WERI-Rb-1 (cell line): ENCODE data around the gene SSTR1.

Experiments used
- DNase-seq: peaks from one replicate; pipeline ENCODE4 v3.0.0-alpha.2; 2020
- H3K27ac ChIP-seq: fragments of 250-450 bp; sonication (Bioruptor Pico); 2 replicates; pipeline ENCODE4 v1.5.1; 2020; ENCODE audit warnings: mild to moderate bottlenecking, moderate library complexity
- H3K27me3 ChIP-seq: fragments of 250-450 bp; sonication (Bioruptor Pico); 2 replicates; pipeline ENCODE4 v1.5.1; 2021; ENCODE audit warnings: mild to moderate bottlenecking, low read depth, moderate library complexity; ENCODE audit not compliant: insufficient read depth, severe bottlenecking
- H3K36me3 ChIP-seq: fragments of 250-450 bp; sonication (Bioruptor Pico); 2 replicates; pipeline ENCODE4 v1.5.1; 2020; ENCODE audit warnings: mild to moderate bottlenecking, moderate library complexity
- H3K4me3 ChIP-seq: 2 replicates; pipeline ENCODE4 v1.5.1; 2011; ENCODE audit warnings: low read depth, mild to moderate bottlenecking, control low read depth, low read length
- H3K9me3 ChIP-seq: fragments of 250-450 bp; sonication (Bioruptor Pico); 2 replicates; pipeline ENCODE4 v1.5.1; 2021; ENCODE audit warnings: mild to moderate bottlenecking, moderate library complexity; ENCODE audit not compliant: severe bottlenecking
- CTCF ChIP-seq: IDR thresholded peaks from 2 replicates; pipeline ENCODE4 v1.5.1; 2011; ENCODE audit warnings: low read depth, mild to moderate bottlenecking, control low read depth, inconsistent platforms, low read length

Gene SSTR1

GRCh38 chr14:38207736-38208617, at the start of gene SSTR1:
SSTR1 (plus strand) TSS chr14:38207904; CDS start chr14:38209390, 1,486 bp downstream.
- TF ChIP-seq CTCF = no peak
- H3K36me3 ChIP-seq = no peaks in the 10 kb centered on the region
- peak; percentile 16 for DNase-seq
- peaks cover 14% of the 10 kb centered on the region for H3K9me3 ChIP-seq
- H3K27me3 ChIP-seq = peaks cover 48% of the 10 kb centered on the region
- peak within 1 kb of the TSS; percentile 43 for H3K4me3 ChIP-seq
- no peak within 1 kb of the TSS for H3K27ac ChIP-seq

GRCh38 chr14:38158468-38158867, 49.2 kb upstream of the SSTR1 start:
- TF ChIP-seq CTCF = no peak
- no peaks in the 10 kb centered on the region for H3K36me3 ChIP-seq
- no peak overlapping the region for H3K4me3 ChIP-seq
- H3K9me3 ChIP-seq = no peaks in the 10 kb centered on the region
- H3K27me3 ChIP-seq = no peaks in the 10 kb centered on the region
- DNase-seq = no peak
- H3K27ac ChIP-seq = no peak overlapping the region

GRCh38 chr14:38168416-38168815, 39.3 kb upstream of the SSTR1 start:
- no peak for TF ChIP-seq CTCF
- H3K4me3 ChIP-seq = no peak overlapping the region
- H3K27me3 ChIP-seq = no peaks in the 10 kb centered on the region
- no peak for DNase-seq
- no peaks in the 10 kb centered on the region for H3K9me3 ChIP-seq
- H3K27ac ChIP-seq = no peak overlapping the region
- no peaks in the 10 kb centered on the region for H3K36me3 ChIP-seq

DNA sequence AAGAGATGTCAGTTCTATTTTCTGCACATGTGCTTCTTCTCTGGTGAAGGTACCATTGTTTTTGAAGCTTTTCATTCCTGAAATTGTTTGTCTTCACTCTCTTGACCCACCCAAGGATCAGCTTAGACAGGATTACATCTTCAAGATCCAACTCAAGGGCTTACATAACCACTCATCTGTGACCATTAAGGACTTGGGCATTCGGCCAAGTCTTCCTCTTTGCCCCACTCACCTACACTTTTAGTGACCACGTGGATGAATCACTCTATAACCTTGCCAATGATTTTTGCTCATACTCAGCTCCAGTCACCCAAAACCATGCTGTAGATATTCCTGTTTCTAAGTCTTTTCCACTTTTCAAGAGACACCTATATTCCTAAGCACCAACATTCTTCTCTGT, 36.5 kb upstream of the SSTR1 start:
- Histone ChIP-seq H3K36me3 (no peaks in the 10 kb centered on the region), H3K27me3 (no peaks in the 10 kb centered on the region), H3K27ac (no peak overlapping the region), H3K9me3 (no peaks in the 10 kb centered on the region), H3K4me3 (no peak overlapping the region)
- DNase-seq = peak; percentile 29
- no peak for TF ChIP-seq CTCF

- Histone ChIP-seq H3K27me3 (no peaks in the 10 kb centered on the region), H3K27ac (no peak overlapping the region), H3K4me3 (no peak overlapping the region), H3K9me3 (no peaks in the 10 kb centered on the region), H3K36me3 (no peaks in the 10 kb centered on the region)
- DNase-seq = no peak
- no peak for TF ChIP-seq CTCF
Measured at GRCh38 chr14:38174711-38175110, 33.0 kb upstream of the SSTR1 start.
